ENCODE results near the gene IAH1.

DNA sequence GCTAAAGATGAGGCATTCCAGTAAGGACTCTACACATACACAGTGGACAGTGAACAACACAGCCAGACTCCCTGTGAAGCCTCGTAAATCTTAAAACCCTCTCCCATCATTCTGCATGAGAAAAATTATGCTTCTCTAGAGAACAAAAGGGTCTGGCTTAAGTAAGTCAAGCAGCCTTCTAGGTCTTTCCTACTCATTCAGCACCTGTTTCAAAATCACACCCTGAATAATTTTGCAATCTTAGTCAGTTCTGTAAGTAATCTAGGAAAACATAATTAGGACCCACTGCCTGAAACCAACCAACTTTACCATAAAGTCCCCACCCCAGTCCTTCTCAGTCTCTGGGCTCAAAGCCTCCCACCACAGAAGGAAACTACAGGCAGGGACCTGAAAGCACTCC, 19.7 kb downstream of the IAH1 start:
- TF ChIP-seq, protein P1, sequence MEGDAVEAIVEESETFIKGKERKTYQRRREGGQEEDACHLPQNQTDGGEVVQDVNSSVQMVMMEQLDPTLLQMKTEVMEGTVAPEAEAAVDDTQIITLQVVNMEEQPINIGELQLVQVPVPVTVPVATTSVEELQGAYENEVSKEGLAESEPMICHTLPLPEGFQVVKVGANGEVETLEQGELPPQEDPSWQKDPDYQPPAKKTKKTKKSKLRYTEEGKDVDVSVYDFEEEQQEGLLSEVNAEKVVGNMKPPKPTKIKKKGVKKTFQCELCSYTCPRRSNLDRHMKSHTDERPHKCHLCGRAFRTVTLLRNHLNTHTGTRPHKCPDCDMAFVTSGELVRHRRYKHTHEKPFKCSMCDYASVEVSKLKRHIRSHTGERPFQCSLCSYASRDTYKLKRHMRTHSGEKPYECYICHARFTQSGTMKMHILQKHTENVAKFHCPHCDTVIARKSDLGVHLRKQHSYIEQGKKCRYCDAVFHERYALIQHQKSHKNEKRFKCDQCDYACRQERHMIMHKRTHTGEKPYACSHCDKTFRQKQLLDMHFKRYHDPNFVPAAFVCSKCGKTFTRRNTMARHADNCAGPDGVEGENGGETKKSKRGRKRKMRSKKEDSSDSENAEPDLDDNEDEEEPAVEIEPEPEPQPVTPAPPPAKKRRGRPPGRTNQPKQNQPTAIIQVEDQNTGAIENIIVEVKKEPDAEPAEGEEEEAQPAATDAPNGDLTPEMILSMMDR (optimal IDR thresholded peaks at IDR 0.05 in 1 of 3, IDR thresholded peaks at IDR 0.05 in 1 of 3, conservative IDR thresholded peaks at IDR 0.05 in 1 of 3; ENCODE audit: extremely low read depth in 1 of 3, insufficient read depth in 2 of 3, low read length in 3 of 3) = no peak
- TF ChIP-seq EZH2 (IDR thresholded peaks at IDR 0.05; ENCODE audit: low read length) = no peak
